Hepatocyte (in vitro differentiated cells): ENCODE data around the gene RFTN2.

ENCODE experiments used
- CTCF ChIP-seq: fragments of 200-600 bp; sonication (generic); IDR thresholded peaks from 2 replicates; pipeline ENCODE4 v1.5.1; 2016; ENCODE audit warnings: antibody characterized with exemption, mild to moderate bottlenecking; ENCODE audit not compliant: poor library complexity
- EZH2phosphoT487 ChIP-seq: fragments of 200-600 bp; sonication (generic); IDR thresholded peaks from one replicate; pipeline ENCODE4 v1.6.1; 2018; ENCODE audit warnings: antibody characterized with exemption, mild to moderate bottlenecking, low read depth, moderate library complexity; ENCODE audit not compliant: unreplicated experiment, severe bottlenecking

- TF ChIP-seq CTCF (no peak), EZH2phosphoT487 (no peak)
These were observed 101.8 kb downstream of the RFTN2 start for GRCh38 chr2:197573608-197574007.
